C4-2B (cell line): ENCODE results near the gene CDK8.

Experiments
- ZFX ChIP-seq: fragments of 450-650 bp; IDR thresholded peaks from 2 replicates; pipeline ENCODE4 v1.6.1; 2017
- TF ChIP-seq, protein P1 (sequence below): fragments of 450-650 bp; conservative IDR thresholded peaks from 2 replicates; pipeline ENCODE4 v1.5.1; 2017; ENCODE audit warnings: mild to moderate bottlenecking

DNA sequence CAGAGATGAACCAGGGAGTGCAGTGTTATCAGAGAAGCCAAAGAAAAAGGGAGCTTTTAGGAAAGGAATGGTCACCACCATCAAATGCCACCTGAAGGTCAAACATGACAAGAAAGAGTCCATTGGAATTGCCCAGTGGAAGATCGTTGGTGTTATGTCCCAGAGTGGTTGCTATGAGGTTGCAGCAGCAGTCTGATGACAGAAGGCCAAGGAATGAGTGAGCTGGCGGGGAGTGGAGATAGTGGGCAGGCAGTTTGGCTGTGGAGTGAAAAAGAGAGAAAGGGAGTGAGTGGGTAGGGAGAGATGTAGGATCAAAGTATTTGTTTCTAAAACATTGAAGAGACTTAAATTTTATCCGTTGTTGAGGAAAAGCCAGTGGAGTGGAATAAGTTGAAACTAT lies 186.2 kb downstream of the CDK8 start:
- TF ChIP-seq, protein P1, sequence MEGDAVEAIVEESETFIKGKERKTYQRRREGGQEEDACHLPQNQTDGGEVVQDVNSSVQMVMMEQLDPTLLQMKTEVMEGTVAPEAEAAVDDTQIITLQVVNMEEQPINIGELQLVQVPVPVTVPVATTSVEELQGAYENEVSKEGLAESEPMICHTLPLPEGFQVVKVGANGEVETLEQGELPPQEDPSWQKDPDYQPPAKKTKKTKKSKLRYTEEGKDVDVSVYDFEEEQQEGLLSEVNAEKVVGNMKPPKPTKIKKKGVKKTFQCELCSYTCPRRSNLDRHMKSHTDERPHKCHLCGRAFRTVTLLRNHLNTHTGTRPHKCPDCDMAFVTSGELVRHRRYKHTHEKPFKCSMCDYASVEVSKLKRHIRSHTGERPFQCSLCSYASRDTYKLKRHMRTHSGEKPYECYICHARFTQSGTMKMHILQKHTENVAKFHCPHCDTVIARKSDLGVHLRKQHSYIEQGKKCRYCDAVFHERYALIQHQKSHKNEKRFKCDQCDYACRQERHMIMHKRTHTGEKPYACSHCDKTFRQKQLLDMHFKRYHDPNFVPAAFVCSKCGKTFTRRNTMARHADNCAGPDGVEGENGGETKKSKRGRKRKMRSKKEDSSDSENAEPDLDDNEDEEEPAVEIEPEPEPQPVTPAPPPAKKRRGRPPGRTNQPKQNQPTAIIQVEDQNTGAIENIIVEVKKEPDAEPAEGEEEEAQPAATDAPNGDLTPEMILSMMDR = no peak
- no peak for TF ChIP-seq ZFX
